Thyroid gland (tissue), 4 donors: ENCODE results near the gene ITGA5.
A peak's percentile ranks its signal among the peaks of the same experiment; 100 is the strongest.

Experiments
- CTCF ChIP-seq, 6 experiments: fragments of 200-600 bp in 3 of 6; fragments of 450-650 bp in 3 of 6; sonication (generic) in 3 of 6; IDR thresholded peaks; one replicate each; pipeline ENCODE4 v1.5.1; 2016 to 2019; ENCODE audit warnings: antibody characterized with exemption in 6 of 6, mild to moderate bottlenecking in 2 of 6, inconsistent platforms in 1 of 6, moderate library complexity in 1 of 6
- POLR2A ChIP-seq, 2 donors: fragments of 450-650 bp; IDR thresholded peaks; one replicate each; pipeline ENCODE4 v1.6.1; 2017; ENCODE audit warnings: antibody characterized with exemption in 2 of 2, mild to moderate bottlenecking in 2 of 2, moderate library complexity in 1 of 2

GRCh38 chr12:54379398-54380201 is 39.5 kb downstream of the ITGA5 start:
- TF ChIP-seq CTCF (IDR thresholded peaks at IDR 0.05), result peak; percentile 96 to 100 (median 99)
- no peak for TF ChIP-seq POLR2A (IDR thresholded peaks at IDR 0.05)
